Kidney capillary endothelial cell (primary cell): ENCODE data around the gene DTHD1.

ENCODE experiments used
- DNase-seq: peaks from one replicate; pipeline ENCODE4 v3.0.0-alpha.2; 2018; ENCODE audit warnings: low spot score

DTHD1 gene

GRCh38 chr4:36349938-36350549 lies 68.6 kb downstream of the DTHD1 start:
- DNase-seq, result no peak

- DNase-seq, result peak; percentile 34
Observed at GRCh38 chr4:36351082-36351666, 69.8 kb downstream of the DTHD1 start.

DNA sequence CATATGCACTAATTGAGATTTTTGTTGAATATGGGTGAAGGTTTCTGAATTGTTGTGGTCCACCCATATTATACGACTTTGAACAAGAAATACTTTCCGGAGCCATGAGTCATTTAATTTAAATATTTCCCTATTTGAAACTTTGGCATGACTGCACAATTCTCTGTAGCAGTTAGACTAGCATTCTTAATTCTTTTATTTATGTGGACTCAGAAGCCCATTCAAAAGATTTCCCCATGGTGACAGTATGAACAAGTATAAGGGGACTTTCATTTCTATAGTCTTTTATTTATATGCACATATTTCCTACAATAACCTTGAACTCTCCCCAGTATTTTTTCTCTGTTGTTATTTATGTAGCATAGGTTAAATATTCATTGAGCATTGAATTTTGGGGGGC lies 72.6 kb downstream of the DTHD1 start:
- DNase-seq, result no peak

GRCh38 chr4:36358173-36358572 lies 76.8 kb downstream of the DTHD1 start:
- no peak for DNase-seq

DNA sequence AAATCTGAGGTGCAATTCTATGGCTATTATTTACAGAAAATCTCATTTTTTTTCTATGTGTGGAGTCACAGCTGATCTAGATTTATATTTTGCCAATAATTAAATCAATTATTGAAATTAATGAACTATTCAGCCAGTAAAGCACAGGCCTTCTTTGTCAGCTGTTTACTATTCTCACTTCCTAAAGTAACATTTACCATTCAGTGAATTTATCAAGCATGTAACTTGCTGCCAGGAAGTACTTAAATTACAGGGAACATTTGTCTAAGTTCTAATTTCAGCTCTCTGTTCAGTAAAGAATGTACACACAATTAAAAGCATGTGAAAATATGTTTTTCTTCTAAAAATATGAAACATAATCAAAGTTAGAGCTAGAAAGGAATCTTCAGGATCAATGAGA lies 79.3 kb downstream of the DTHD1 start:
- no peak for DNase-seq

DNA sequence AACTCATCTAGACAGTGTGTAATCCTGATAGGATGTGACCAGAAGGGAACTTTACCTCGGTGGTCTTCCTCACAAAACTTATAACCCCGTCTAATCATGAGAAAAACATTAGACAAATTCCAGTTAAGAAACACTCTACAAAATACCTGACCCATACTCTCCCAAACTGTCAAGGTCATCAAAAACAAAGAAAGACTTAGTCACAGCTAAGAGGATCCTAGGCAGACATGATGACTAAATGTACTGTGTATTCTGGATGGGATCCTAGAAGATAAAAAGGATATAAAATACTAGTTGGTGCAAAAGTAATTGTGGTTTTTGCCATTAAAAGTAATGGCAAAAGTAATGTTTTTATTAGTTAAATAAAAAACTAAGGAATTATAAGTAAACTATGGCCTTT lies 81.6 kb downstream of the DTHD1 start:
- no peak for DNase-seq

- DNase-seq, result no peak
Observed at GRCh38 chr4:36374836-36375511, 93.6 kb downstream of the DTHD1 start.

DNA sequence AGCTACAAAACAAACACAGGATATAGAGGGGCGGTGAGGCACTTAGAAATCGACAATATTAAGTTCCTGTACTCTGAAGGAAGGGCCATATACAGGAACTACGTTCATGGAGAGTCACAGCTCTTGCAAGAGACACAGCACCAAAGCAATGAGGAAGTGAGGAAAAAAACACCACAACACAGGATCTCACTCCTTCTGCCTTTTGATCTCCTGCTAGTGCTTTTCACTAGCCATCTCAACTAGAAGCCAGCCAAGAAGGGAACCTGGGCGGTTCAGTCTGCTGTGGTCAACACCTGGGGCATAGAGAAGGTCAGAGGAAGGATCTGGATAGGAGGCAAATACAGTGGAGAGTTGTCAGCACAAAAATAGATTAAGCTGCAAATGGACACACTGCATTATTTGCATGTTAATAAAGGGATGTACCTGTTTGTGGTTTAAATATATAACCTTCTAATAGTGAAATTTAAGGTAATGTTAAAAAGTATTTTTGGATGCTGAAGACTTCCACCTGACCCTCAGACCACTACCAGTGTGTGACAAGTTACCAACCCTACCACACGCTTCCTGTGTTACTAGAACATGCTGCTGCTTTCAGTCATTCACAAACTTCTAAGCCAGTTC lies 104.6 kb downstream of the DTHD1 start:
- DNase-seq, result peak; percentile 61

DNA sequence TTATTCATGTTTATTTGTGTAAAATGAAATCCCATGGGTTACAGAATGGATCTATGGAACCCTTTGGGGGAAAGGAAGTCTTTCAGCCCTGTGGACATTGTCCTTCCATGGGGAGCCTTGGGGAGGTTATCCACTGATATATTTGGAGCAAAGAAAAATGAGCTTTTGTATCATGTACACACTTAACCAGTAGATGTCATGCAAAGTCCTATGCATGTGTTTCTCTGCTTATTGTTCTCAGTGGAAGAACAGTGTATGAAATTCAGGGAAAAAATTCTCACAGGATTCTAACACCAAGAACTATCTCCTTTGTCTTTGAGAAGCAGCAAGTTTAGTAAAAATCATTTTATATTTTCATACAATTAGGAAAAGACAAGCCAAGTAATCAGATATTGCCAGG lies 105.3 kb downstream of the DTHD1 start:
- no peak for DNase-seq

GRCh38 chr4:36388710-36389109 lies 107.3 kb downstream of the DTHD1 start:
- DNase-seq, result no peak

GRCh38 chr4:36391411-36391810 lies 110.0 kb downstream of the DTHD1 start:
- no peak for DNase-seq

GRCh38 chr4:36392024-36392423 lies 110.6 kb downstream of the DTHD1 start:
- DNase-seq, result no peak

- DNase-seq, result no peak
Observed at GRCh38 chr4:36392916-36393315, 111.5 kb downstream of the DTHD1 start.
